GM12872 (cell line): ENCODE measurements around the gene COPA.

Source experiments
- CTCF ChIP-seq: IDR thresholded peaks from 3 replicates; pipeline ENCODE4 v1.5.1; 2011; ENCODE audit warnings: low read depth, mild to moderate bottlenecking, low read length, moderate library complexity; ENCODE audit not compliant: insufficient read depth

Gene COPA

GRCh38 chr1:160365325-160365724 is 22.3 kb upstream of the COPA start:
- TF ChIP-seq CTCF = no peak

- no peak for TF ChIP-seq CTCF
Measured at GRCh38 chr1:160363951-160364735, 21.1 kb upstream of the COPA start.

GRCh38 chr1:160363010-160363409 is 20.0 kb upstream of the COPA start:
- TF ChIP-seq CTCF = no peak

GRCh38 chr1:160362168-160362957 is 19.3 kb upstream of the COPA start:
- TF ChIP-seq CTCF = no peak

- no peak for TF ChIP-seq CTCF
Measured at GRCh38 chr1:160361814-160362167, 18.7 kb upstream of the COPA start.

- TF ChIP-seq CTCF = no peak
Measured at GRCh38 chr1:160361199-160361598, 18.1 kb upstream of the COPA start.

GRCh38 chr1:160360227-160360695 is 17.2 kb upstream of the COPA start:
- no peak for TF ChIP-seq CTCF
